SH-SY5Y (cell line): ENCODE results near the gene TMEM176A.

Experiments
- GATA2 ChIP-seq: IDR thresholded peaks from 2 replicates; pipeline ENCODE4 v1.6.1; 2011; ENCODE audit warnings: mild to moderate bottlenecking, low read depth, low read length
- GATA3 ChIP-seq: IDR thresholded peaks from 2 replicates; pipeline ENCODE4 v1.6.1; 2011; ENCODE audit warnings: low read depth, mild to moderate bottlenecking, low read length, moderate library complexity

DNA sequence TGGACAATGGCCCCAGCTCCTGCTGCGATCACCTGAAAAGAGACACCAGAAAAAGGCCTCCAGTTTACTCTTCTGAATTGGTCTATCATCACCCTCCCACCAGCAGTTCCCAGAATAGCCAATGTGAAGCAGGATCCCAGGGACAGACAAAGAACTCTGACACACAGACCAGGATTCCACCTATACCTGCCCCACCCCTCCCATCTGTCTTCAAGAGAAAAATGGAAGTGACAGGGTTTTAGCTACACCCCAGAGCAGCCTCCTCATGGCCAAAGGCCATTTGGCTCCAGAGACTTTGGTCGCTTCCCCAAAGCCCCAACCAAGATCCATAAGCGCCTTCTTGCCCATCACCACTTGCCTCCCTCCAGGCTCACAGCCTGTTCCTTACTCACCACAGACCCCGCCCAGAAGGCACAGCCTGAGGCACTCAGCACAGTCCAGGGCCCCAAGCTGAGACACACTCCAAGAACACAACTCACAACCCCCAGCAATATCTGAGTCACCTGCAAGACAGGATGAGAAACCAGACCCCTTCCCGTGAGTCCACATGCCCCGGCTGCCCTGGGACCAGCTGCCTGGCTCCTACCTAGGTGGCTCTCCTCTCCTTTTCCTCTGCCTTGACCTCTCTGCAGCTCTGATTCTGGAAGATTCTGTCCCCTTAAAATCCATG, 6.9 kb upstream of the TMEM176A start:
- TF ChIP-seq GATA2: no peak
- TF ChIP-seq GATA3: no peak
